Right lobe of liver (tissue), 4 donors: ENCODE data around the gene TGFB1I1.

Source experiments
- CTCF ChIP-seq, 4 donors: fragments of 200-600 bp in 3 of 4; fragments of 450-650 bp in 1 of 4; IDR thresholded peaks; one replicate each; pipeline versions ENCODE4 v1.5.1 to v1.8.0; 2016 to 2022; ENCODE audit warnings: antibody characterized with exemption in 4 of 4, mild to moderate bottlenecking in 2 of 4
- POLR2A ChIP-seq: fragments of 450-650 bp; IDR thresholded peaks from one replicate; pipeline ENCODE4 v1.6.1; 2017; ENCODE audit warnings: antibody characterized with exemption, mild to moderate bottlenecking
- donor health status: DM: no; HTN: no; CAD: no.
- donor health status: DM: no; HTN: no; CAD: no.
- donor health status: DM: no; HTN: yes; CAD: no.

- TF ChIP-seq CTCF (IDR thresholded peaks at IDR 0.05) = no peak
- TF ChIP-seq POLR2A = no peak
These were observed 17.3 kb downstream of the TGFB1I1 start for GRCh38 chr16:31489298-31489564.
